Ecto neural progenitor cell (in vitro differentiated cells): ENCODE data around the gene BARX2.

Experiments used
- DNase-seq: peaks from one replicate; pipeline ENCODE4 v3.0.0-alpha.2; 2018; ENCODE audit warnings: low spot score

Gene BARX2

GRCh38 chr11:129440028-129440713, 64.5 kb downstream of the BARX2 start:
- no peak for DNase-seq

DNA sequence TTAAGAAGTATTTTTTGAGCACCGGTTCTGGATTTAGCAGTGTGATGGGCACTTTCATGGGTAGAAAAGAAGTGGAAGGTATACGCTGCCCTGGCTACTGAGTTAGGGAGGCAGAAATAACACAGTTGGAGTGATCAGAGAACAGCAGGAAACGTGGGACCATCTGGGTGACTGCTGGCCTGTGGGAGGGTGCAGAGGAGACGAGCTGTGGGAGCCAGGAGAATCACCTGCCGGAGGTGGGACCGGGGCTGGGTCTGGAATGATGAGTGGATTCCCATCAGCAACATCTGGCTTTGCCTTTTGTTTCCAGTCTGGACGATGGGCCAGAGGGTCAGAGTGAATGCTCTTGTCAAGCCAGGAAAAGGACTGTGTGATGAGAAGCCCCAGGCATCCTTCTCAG, 66.5 kb downstream of the BARX2 start:
- DNase-seq: no peak

GRCh38 chr11:129443276-129443675, 67.6 kb downstream of the BARX2 start:
- no peak for DNase-seq

DNA sequence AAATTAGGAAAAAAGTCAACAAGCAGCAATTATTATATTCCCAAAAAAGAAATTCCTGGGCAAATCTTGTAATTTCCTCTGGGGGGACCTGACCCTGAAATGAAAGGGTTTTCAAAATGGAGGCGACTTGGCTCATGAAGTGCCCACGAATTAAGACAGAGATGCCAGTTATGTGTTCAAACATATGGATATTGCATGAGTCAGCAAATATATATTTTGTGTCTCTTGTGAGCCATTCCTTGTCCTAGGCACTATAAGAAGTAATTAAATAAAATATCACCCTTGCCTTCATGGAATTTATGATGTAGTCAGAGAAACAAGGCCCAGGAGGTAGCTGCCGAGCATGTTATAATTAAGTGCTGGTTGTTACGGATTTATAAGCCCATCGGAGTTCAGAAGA, 68.6 kb downstream of the BARX2 start:
- DNase-seq: no peak

- no peak for DNase-seq
These were observed 69.6 kb downstream of the BARX2 start for GRCh38 chr11:129445226-129445625.

GRCh38 chr11:129446572-129446971, 70.9 kb downstream of the BARX2 start:
- DNase-seq: no peak

DNA sequence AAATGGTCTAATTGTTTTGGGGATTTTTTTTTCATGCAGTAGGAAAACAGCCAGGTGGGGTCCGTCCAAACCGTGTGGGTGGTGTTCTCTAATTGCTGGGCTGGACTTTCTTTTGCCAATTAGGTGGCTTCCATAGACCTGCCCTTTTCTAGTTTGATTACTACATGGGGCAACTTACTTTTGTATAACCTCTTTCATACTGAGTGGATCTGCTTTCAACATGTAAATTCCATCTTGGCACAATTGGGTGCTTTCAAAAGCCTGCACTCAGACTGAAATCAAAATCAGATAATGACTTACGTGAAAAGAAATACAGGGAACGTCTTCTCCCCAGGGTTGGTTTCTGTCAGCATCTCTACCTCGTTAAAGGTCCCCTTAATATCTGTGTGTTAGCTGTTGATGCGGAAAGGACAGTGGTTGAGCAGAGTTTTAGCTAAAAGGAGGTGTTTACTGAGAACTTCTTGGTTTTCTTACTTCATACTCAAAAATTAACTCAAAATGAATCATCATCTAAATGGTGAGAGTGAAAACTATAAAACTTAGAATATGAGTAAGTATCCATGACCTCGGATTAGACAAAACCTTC, 72.1 kb downstream of the BARX2 start:
- DNase-seq: no peak

DNA sequence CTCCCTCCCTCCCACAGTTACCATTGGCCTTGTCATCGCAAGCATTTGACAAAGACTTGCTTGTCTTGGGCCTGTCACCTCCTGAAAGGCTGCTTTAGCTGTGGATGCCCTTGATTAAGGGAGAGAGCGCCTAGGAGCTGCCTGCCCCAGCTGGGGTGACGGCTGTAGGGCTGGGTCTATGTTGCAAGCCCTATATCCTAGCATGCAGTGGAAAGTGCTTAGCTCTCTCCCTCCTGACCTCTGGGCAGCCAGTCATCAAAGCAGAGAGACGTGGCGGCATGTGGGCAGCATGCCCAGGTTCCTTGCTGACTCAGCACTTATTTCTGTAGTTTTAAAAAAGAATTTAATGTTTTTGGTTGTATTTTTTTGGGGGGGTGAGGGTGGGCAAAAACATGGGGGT, 75.9 kb downstream of the BARX2 start:
- DNase-seq: no peak

DNA sequence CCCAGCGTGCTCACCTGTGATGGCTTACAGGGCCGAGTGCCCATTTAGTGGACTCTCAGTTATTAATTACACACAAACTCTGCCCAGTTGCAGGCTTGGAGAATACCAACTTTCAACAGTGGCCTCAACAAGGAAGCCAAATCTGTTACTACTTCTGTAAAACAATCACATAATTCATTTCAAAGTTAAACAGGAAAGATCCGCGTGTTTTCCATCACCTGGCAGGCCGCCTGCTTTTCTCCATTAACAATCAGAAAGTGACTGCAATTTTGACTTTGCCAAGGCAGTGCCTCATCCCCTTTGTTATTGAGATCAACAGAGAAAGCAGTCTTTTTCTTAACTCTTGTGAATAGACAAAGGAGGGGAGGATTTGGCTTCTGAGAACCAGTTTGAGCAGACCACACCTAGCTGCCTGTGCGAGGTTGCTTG, 77.7 kb downstream of the BARX2 start:
- DNase-seq: no peak

DNA sequence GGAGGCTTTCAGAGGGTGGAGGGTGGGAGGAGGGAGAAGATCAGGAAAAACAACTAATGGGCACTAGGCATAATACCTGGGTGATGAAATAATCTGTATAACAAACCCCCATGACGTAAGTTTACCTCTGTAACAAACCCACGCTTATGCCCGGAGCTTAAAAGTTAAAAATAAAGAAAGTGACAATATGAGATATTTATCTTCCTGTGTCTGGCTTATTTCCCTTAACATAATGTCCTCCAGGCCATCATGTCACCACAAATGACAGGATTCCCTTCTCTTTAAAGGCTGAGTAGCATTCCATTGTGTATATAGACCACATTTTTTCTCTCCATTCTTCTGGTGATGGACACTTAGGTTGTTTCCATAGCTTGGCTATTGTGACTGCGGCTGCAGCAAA, 79.5 kb downstream of the BARX2 start:
- DNase-seq: no peak

GRCh38 chr11:129455756-129456655, 80.4 kb downstream of the BARX2 start:
- DNase-seq: no peak

GRCh38 chr11:129457321-129457720, 81.7 kb downstream of the BARX2 start:
- no peak for DNase-seq

DNA sequence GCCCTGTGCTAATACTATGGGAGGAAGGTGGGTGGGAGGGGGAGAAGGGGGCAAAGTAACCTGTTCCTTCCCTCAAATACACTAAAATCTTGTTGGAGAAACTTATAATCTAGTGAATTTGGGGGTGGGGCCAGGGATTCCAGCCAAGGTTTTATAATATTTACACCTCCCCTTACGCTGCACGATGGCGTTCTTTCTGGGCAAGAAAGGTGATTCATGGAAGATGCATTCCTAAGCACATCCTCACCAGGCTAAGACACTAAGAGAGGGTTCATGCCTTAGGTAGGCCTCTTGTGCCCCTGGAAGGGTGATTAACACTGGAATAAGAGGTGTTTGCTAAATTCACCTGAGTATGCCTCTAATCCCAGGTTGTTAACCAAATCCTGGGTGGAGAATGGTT, 82.6 kb downstream of the BARX2 start:
- DNase-seq: no peak

DNA sequence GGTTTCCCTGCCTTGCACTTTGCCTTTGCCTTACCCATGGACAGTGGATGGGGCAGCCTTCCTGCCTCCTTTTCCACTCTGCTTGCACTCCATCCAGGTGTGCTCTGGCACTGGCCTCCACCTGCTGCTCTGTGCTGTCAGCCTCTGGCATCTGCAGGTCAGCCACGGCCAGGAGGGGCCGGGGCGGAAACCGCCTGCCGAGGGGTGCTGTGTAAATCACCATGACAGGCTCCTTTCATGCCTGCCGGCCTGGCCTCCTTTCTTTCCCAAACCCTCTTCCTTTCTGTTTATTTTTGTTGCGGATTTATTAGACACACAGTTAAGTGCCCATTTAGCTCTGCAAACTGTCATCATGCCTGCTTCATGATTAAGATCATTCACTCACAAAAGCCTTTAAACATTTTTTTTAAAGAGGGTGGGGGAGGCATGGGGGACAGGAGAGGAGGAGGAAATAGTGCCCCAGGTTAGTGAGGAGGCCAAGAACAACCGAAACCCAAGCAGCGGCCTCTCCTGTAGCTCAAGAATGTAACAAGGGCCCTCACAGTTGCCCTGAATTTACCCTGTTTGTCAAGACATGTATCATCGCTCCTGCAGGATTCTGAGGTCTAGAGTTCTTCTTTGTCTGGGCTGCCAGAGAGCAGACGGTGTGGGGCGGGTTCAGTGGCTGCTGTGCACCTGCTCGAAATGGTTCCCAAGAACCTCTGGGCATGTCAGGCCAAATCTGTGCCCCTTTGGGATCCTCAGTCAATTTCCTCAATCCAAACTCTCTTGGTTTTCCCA, 83.3 kb downstream of the BARX2 start:
- no peak for DNase-seq

DNA sequence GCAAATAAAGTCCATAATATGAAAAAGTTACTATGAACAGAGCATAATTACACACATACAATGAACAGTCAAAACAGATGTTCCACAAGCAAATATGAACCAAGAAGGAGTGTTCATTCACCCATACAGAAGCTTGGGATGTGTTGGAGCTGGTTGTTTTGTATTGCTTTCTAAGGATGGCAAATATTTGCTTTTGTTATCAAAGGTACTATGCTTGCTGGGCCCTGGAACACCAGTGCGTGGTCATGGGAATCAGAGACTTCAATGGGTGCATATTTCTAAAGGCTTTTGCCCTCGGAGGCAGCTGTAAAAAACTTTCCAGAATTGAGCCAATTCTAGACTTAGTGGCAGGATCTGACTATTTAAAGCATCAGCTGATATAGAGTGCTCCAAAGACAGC, 85.1 kb downstream of the BARX2 start:
- no peak for DNase-seq

- no peak for DNase-seq
These were observed 108.4 kb downstream of the BARX2 start for GRCh38 chr11:129484068-129484467.

DNA sequence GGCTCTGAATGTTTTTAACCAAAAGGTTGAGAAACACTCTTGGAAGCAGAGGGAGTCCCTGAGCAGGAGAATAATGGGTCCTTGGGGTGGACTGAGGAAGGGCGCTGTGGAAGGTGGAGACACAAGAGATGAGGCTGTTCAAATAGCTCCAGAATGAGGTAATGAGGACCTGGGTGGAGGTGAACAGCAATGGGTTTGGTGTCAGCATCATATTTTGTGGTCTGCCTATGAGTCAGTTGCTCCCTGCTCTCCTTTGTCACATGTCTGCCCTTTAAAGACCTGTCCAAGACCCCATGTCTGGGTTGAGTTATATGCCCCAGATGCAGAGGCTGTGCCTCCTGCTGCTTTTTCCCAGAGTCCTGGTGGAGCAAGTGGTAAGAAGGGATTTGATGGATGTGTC, 113.6 kb downstream of the BARX2 start:
- DNase-seq: no peak

DNA sequence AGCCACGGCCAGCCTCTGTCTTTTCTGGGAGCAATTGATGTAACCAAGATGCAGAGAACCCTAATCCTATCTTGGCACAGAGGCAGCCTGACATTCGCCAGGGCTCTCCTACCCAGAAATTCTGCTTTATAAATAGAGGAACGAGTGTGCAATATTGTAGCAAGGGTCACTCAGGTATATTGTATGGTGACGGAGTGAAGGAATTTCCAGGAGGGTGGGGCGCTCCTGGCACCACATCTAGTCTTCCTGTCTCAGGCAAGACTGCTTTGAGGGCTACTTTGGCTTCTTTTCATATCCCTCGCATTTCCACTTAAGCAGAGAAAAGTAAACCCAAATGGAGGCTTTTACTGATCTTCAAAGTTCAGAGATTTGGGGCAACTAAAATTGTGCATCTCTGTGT, 114.4 kb downstream of the BARX2 start:
- no peak for DNase-seq

- no peak for DNase-seq
These were observed 118.1 kb downstream of the BARX2 start for GRCh38 chr11:129493746-129494145.
